ENCODE measurements around the gene SELENOP. TPM values are rescaled to one million over a fixed set of nuclear protein-coding genes. Genes with fewer than 3 reads are reported as not detected.
A peak's percentile ranks its signal among the peaks of the same experiment; 100 is the strongest.

Gene SELENOP
- total RNA-seq, 1 experiment from 2014 or later: 5.3 TPM

GRCh38 chr5:42798284-42799240, 13.1 kb downstream of the SELENOP start:
- DNase-seq (ENCODE audit: low spot score): no peak

DNA sequence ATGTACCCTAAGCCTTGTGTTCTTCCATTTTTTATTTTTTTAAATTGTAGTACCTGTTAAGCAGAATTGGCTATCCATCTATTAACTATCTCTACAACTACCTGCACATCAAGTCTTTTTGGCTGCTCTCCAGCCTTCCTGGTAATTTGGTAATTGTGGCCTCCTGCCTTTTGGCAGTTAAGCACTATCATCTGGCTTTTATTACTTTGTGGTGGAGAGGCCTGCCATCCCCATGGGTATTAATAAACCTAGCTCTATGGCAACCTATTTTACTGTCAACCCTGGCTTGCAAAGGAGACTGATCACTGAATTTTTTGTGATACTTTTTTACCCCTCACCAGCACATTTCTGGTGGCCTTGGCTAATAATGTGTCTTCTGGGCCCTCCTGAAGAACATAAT, 20.5 kb downstream of the SELENOP start:
- no peak for DNase-seq (ENCODE audit: low spot score)

GRCh38 chr5:42787845-42788244, 23.8 kb downstream of the SELENOP start:
- no peak for DNase-seq (ENCODE audit: low spot score)

DNA sequence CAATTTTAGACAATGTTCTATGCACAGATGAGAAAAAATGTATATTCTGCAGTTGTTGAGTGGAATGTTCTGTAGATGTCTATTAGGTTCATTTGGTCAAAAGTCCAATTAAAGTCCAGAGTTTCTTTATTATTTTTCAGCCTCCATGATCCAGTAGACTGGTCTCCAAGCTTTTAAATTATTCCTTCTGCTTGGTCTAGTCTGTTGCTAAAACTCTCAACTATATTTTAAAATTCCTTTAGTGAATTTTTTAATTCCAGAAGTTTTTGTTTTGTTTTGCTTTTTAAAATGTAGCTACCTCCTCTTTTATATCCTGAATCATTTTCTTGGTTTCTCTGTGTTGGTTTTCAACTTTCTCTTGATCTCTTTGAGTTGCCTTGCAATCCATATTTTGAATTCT, 24.6 kb downstream of the SELENOP start:
- no peak for DNase-seq (ENCODE audit: low spot score)

GRCh38 chr5:42785756-42786155, 25.9 kb downstream of the SELENOP start:
- DNase-seq (ENCODE audit: low spot score): no peak

GRCh38 chr5:42784132-42784531, 27.6 kb downstream of the SELENOP start:
- DNase-seq (ENCODE audit: low spot score): no peak

- DNase-seq (ENCODE audit: low spot score): no peak
These were observed 30.1 kb downstream of the SELENOP start for GRCh38 chr5:42781584-42781983.

DNA sequence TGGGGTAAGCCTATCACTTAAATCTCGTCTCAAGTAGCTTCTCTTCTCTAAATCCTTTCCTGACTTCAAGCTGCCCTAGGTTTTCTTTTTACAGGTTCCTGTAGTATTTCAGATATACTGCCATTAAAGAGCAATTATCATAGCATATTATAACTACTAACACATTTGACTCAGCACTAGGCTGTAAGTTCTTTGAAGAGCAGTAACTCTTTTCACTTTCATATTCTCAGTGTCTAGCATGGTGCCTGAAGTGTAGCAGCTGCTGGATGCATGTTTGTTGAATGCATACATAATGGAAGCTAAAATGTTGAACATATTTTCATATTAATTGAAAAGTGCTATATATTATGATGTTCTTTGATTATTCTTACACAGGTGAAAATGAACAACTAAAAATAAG, 32.6 kb downstream of the SELENOP start:
- no peak for DNase-seq (ENCODE audit: low spot score)

- DNase-seq (ENCODE audit: low spot score): no peak
These were observed 39.3 kb downstream of the SELENOP start for GRCh38 chr5:42772265-42772993.

- DNase-seq (ENCODE audit: low spot score): no peak
These were observed 41.7 kb downstream of the SELENOP start for GRCh38 chr5:42770003-42770402.

DNA sequence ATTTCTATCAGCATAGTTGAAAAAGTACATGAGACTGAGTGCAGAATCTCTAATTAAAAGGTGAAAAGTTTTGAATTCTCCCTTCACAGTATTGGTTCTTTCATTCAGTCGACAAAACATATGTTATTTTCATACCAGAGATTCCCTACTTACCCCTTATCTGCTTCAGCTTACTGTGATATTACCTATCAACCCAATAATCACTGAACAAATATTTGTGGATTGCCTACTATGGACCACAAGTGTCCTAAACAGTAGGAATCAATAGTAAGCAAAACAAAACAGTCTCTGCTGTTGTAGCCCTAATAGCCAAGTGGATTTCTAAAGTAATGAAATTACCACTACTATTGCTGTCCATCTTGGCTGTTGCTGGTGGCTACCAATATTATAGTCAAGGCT, 43.6 kb downstream of the SELENOP start:
- DNase-seq (ENCODE audit: low spot score): no peak

DNA sequence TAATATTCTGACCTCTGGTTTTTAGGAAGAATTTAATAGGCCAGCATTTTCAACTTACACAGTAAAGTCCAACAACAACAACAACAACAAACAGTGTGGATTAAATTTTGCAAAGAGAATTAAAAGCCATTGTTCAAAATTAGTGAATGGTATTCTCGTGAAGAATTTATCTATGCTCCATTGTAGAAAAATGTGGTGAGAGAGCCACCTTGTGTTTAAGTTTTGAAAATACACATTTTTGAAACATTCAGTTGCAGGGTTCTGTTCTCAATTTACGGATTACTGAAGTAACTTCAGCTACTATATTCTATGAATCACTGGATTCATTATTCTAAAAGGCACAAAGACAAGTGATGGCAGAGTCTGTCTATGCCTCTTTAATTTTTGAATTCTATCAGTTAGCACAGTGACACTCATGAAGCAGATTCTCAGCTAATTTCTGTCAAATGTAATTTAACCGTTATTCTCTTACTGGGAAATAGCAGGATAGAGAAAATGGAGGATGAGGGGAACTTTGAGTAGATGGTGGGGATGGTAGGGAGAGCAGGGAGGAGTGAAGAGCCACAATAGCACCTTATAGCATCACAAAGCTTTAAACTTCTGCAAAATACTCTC, 44.1 kb downstream of the SELENOP start:
- DNase-seq (ENCODE audit: low spot score): peak; percentile 35

- no peak for DNase-seq (ENCODE audit: low spot score)
These were observed 49.9 kb downstream of the SELENOP start for GRCh38 chr5:42761791-42762190.

GRCh38 chr5:42760426-42760825, 51.3 kb downstream of the SELENOP start:
- DNase-seq (ENCODE audit: low spot score): no peak

DNA sequence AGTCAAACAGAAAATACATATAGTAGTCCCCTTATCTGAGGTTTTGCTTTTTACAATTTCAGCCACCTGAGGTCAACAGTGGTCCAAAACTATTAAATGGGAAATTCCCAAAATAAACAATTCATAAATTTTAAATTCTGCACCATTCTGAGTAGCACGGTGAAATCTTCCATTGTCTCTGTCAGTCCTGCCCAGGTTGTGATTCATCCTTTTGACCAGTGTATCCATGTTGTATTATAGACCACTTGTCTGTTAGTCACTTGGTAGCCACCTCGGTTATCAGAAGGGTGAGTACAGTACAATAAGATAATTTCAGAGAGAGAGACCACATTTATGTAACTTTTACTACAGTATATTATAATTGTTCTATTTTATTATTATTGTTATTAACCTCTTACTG, 52.2 kb downstream of the SELENOP start:
- peak; percentile 79 for DNase-seq (ENCODE audit: low spot score)

- DNase-seq (ENCODE audit: low spot score): no peak
These were observed 54.8 kb downstream of the SELENOP start, which contains the start of gene CCDC152 for GRCh38 chr5:42756606-42757601. TSS of gene CCDC152 (plus strand) at chr5:42756818. CDS start at chr5:42759122, 2,304 bp downstream.

DNA sequence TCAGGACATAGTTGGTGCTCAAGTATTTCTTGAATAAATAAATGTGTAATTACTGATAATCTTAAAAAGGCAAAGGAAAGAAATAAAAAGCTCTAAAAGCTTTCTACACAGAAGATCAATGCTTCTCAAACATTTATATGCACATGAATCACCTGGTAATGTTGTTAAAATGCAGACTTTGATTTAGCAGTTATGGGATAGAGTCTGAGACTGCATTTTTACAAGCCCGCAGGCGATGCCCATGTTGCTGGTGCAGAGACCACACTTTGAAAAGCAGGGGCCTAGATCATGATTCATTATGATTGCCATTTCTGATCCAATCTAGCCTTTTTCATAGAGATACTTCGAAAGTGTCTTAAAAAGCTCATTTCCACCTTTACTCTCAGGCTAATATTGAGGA, 58.6 kb downstream of the SELENOP start:
- no peak for DNase-seq (ENCODE audit: low spot score)

- DNase-seq (ENCODE audit: low spot score): no peak
These were observed 60.6 kb downstream of the SELENOP start for GRCh38 chr5:42751044-42751443.

- no peak for DNase-seq (ENCODE audit: low spot score)
These were observed 61.2 kb downstream of the SELENOP start for GRCh38 chr5:42750507-42750906.

Data from A172 (cell line).